Skeletal muscle satellite cell (primary cell): ENCODE results near the gene SPEM1.
"Not testable (repeated sequence)": the region's sequence is repeated elsewhere in the genome, so short reads cannot be mapped to it uniquely, and the experiment has no call there.

Experiments used
- H3K27me3 ChIP-seq: 2 replicates; pipeline ENCODE4 v1.7.0; 2013; ENCODE audit warnings: low read length; ENCODE audit not compliant: control insufficient read depth, insufficient read depth
- H3K36me3 ChIP-seq: 2 replicates; pipeline ENCODE4 v1.7.0; 2013; ENCODE audit warnings: mild to moderate bottlenecking, control low read depth, low read length; ENCODE audit not compliant: insufficient read depth
- H3K4me1 ChIP-seq: 2 replicates; pipeline ENCODE4 v1.7.0; 2013; ENCODE audit warnings: low read length; ENCODE audit not compliant: control insufficient read depth, insufficient read depth
- H3K4me2 ChIP-seq: 2 replicates; pipeline ENCODE4 v1.7.0; 2013; ENCODE audit warnings: mild to moderate bottlenecking, low read length
- H3K4me3 ChIP-seq: 2 replicates; pipeline ENCODE4 v1.7.0; 2013; ENCODE audit warnings: low read length
- H3K9ac ChIP-seq: 2 replicates; pipeline ENCODE4 v1.7.0; 2013; ENCODE audit warnings: mild to moderate bottlenecking, low read depth, low read length, moderate library complexity
- H3K9me3 ChIP-seq: replicated peaks from 2 replicates; pipeline ENCODE4 v1.7.0; 2013; ENCODE audit warnings: mild to moderate bottlenecking, control low read depth, low read length

SPEM1 gene

GRCh38 chr17:7467498-7467897, 47.4 kb downstream of the SPEM1 start:
- no peak overlapping the region for H3K4me3 ChIP-seq
- H3K36me3 ChIP-seq, result peaks cover 29% of the 10 kb centered on the region
- no peaks in the 10 kb centered on the region for H3K9me3 ChIP-seq
- no peaks in the 10 kb centered on the region for H3K27me3 ChIP-seq
- H3K4me2 ChIP-seq, result no peak overlapping the region
- peaks cover 18% of the 10 kb centered on the region for H3K4me1 ChIP-seq
- H3K9ac ChIP-seq, result no peak overlapping the region

GRCh38 chr17:7468290-7468689, 48.2 kb downstream of the SPEM1 start:
- Histone ChIP-seq H3K4me2 (no peak overlapping the region), H3K36me3 (peaks cover 21% of the 10 kb centered on the region), H3K4me3 (no peak overlapping the region), H3K27me3 (no peaks in the 10 kb centered on the region), H3K9ac (no peak overlapping the region), H3K9me3 (no peaks in the 10 kb centered on the region), H3K4me1 (peaks cover 18% of the 10 kb centered on the region)

GRCh38 chr17:7468804-7469389, 48.8 kb downstream of the SPEM1 start:
- Histone ChIP-seq H3K4me1 (peaks cover 18% of the 10 kb centered on the region), H3K4me3 (no peak overlapping the region), H3K27me3 (no peaks in the 10 kb centered on the region), H3K4me2 (no peak overlapping the region), H3K9ac (no peak overlapping the region), H3K9me3 (no peaks in the 10 kb centered on the region), H3K36me3 (peaks cover 16% of the 10 kb centered on the region)

- not testable (repeated sequence) for H3K27me3 ChIP-seq, H3K4me2 ChIP-seq, H3K4me3 ChIP-seq, H3K9me3 ChIP-seq, H3K9ac ChIP-seq
- H3K36me3 ChIP-seq, result peaks cover 16% of the 10 kb centered on the region
- peaks cover 18% of the 10 kb centered on the region for H3K4me1 ChIP-seq
These were observed 49.7 kb downstream of the SPEM1 start for GRCh38 chr17:7469843-7470242.

GRCh38 chr17:7470457-7470973, 50.4 kb downstream of the SPEM1 start:
- H3K27me3 ChIP-seq, H3K4me2 ChIP-seq, H3K9ac ChIP-seq, H3K4me3 ChIP-seq, H3K9me3 ChIP-seq: not testable (repeated sequence)
- Histone ChIP-seq H3K36me3 (peaks cover 14% of the 10 kb centered on the region), H3K4me1 (peaks cover 18% of the 10 kb centered on the region)
